HPDE6-E6E7 (cell line): ENCODE results near the gene VWA7.
"Not testable (repeated sequence)": the region's sequence is repeated elsewhere in the genome, so short reads cannot be mapped to it uniquely, and the experiment has no call there.

Experiments used
- DNase-seq: peaks from one replicate; pipeline ENCODE4 v3.0.0; 2011; ENCODE audit warnings: missing footprints; ENCODE audit errors: extremely low spot score

VWA7 gene

GRCh38 chr6:31776989-31777666 is at the start of gene VWA7:
TSS of gene VWA7 (minus strand) at chr6:31777328. CDS start at chr6:31776779, 549 bp downstream.
- peak; percentile 93 for DNase-seq

GRCh38 chr6:31826793-31827285 is 49.7 kb upstream of the VWA7 start:
- DNase-seq: no peak

GRCh38 chr6:31825553-31825952 is 48.4 kb upstream of the VWA7 start:
- DNase-seq: no peak

GRCh38 chr6:31823592-31824196 is 46.6 kb upstream of the VWA7 start:
- DNase-seq: not testable (repeated sequence)

GRCh38 chr6:31822036-31822821 is 45.1 kb upstream of the VWA7 start:
- DNase-seq: no peak

GRCh38 chr6:31821301-31822035 is 44.3 kb upstream of the VWA7 start:
- no peak for DNase-seq

GRCh38 chr6:31820399-31820798 is 43.3 kb upstream of the VWA7 start:
- not testable (repeated sequence) for DNase-seq

- no peak for DNase-seq
Observed at GRCh38 chr6:31819871-31820299, 42.8 kb upstream of the VWA7 start.

GRCh38 chr6:31817929-31818511 is 40.9 kb upstream of the VWA7 start:
- not testable (repeated sequence) for DNase-seq

- not testable (repeated sequence) for DNase-seq
Observed at GRCh38 chr6:31817133-31817928, 40.2 kb upstream of the VWA7 start.

- DNase-seq: no peak
Observed at GRCh38 chr6:31815025-31815838, 38.1 kb upstream of the VWA7 start, which contains the start of the genes HSPA1A and HSPA1L. TSS of gene HSPA1A (plus strand) at chr6:31815543. CDS start at chr6:31815757, 214 bp downstream. TSS of gene HSPA1L (minus strand) at chr6:31815283. CDS start at chr6:31811972, 3,311 bp downstream.

- peak; percentile 96 for DNase-seq
Observed at GRCh38 chr6:31814677-31815024, 37.5 kb upstream of the VWA7 start.

- DNase-seq: no peak
Observed at GRCh38 chr6:31813465-31813849, 36.3 kb upstream of the VWA7 start.

- no peak for DNase-seq
Observed at GRCh38 chr6:31811645-31812044, 34.5 kb upstream of the VWA7 start.

GRCh38 chr6:31808599-31808998 is 31.5 kb upstream of the VWA7 start:
- not testable (repeated sequence) for DNase-seq

- DNase-seq: peak; percentile 99
Observed at GRCh38 chr6:31806470-31807272, 29.5 kb upstream of the VWA7 start, which contains the start of gene LSM2. TSS of gene LSM2 (minus strand) at chr6:31806966. CDS start at chr6:31806757, 209 bp downstream.

GRCh38 chr6:31805939-31806469 is 28.9 kb upstream of the VWA7 start:
- no peak for DNase-seq
